ENCODE results near the gene FAM53C.
"Not testable (repeated sequence)": the region's sequence is repeated elsewhere in the genome, so short reads cannot be mapped to it uniquely, and the experiment has no call there.

FAM53C gene

GRCh38 chr5:138337685-138338410, at the start of gene FAM53C:
Gene FAM53C, plus strand, starts transcription at chr5:138338266. Its CDS starts 3,070 bp downstream, at chr5:138341336.
- peak; percentile 96 for DNase-seq (ENCODE audit: low read depth, low spot score)

GRCh38 chr5:138289296-138289695, 48.8 kb upstream of the FAM53C start:
- no peak for DNase-seq (ENCODE audit: low read depth, low spot score)

GRCh38 chr5:138303372-138303771, 34.7 kb upstream of the FAM53C start:
- DNase-seq (ENCODE audit: low read depth, low spot score): peak; percentile 4

- no peak for DNase-seq (ENCODE audit: low read depth, low spot score)
Measured at GRCh38 chr5:138305797-138306196, 32.3 kb upstream of the FAM53C start.

GRCh38 chr5:138315751-138316278, 22.3 kb upstream of the FAM53C start:
- DNase-seq (ENCODE audit: low read depth, low spot score): no peak

- no peak for DNase-seq (ENCODE audit: low read depth, low spot score)
Measured at GRCh38 chr5:138316355-138316754, 21.7 kb upstream of the FAM53C start.

GRCh38 chr5:138318211-138318610, 19.9 kb upstream of the FAM53C start:
- DNase-seq (ENCODE audit: low read depth, low spot score): not testable (repeated sequence)

GRCh38 chr5:138330813-138331448, 7.1 kb upstream of the FAM53C start:
- no peak for DNase-seq (ENCODE audit: low read depth, low spot score)

- peak; percentile 100 for DNase-seq (ENCODE audit: low read depth, low spot score)
Measured at GRCh38 chr5:138331449-138332368, 6.4 kb upstream of the FAM53C start, which contains the start of gene CDC25C. Gene CDC25C, minus strand, starts transcription at chr5:138331804. Its CDS starts 624 bp downstream, at chr5:138331180.

GRCh38 chr5:138334867-138335447, 3.1 kb upstream of the FAM53C start:
- DNase-seq (ENCODE audit: low read depth, low spot score): no peak

GRCh38 chr5:138336952-138337684, 948 bp upstream of the FAM53C start:
- DNase-seq (ENCODE audit: low read depth, low spot score): peak; percentile 91

GRCh38 chr5:138338411-138339090, 485 bp downstream of the FAM53C start:
- no peak for DNase-seq (ENCODE audit: low read depth, low spot score)

- peak; percentile 68 for DNase-seq (ENCODE audit: low read depth, low spot score)
Measured at GRCh38 chr5:138339091-138339456, 1.0 kb downstream of the FAM53C start.

- no peak for DNase-seq (ENCODE audit: low read depth, low spot score)
Measured at GRCh38 chr5:138339464-138339863, 1.4 kb downstream of the FAM53C start.

GRCh38 chr5:138340008-138340407, 1.9 kb downstream of the FAM53C start:
- no peak for DNase-seq (ENCODE audit: low read depth, low spot score)

GRCh38 chr5:138344887-138345622, 7.0 kb downstream of the FAM53C start:
- no peak for DNase-seq (ENCODE audit: low read depth, low spot score)

GRCh38 chr5:138346889-138347288, 8.8 kb downstream of the FAM53C start:
- no peak for DNase-seq (ENCODE audit: low read depth, low spot score)

GRCh38 chr5:138349852-138350562, 11.9 kb downstream of the FAM53C start:
- DNase-seq (ENCODE audit: low read depth, low spot score): no peak

- no peak for DNase-seq (ENCODE audit: low read depth, low spot score)
Measured at GRCh38 chr5:138350563-138350890, 12.5 kb downstream of the FAM53C start.
